OCI-LY7 (cell line): ENCODE data around the gene ZNF415.

Experiments used
- CTCF ChIP-seq: fragments of 200-600 bp; sonication (generic); conservative IDR thresholded peaks from 2 replicates; pipeline ENCODE4 v1.5.1; 2014; ENCODE audit warnings: mild to moderate bottlenecking, antibody characterized with exemption, low read length, moderate library complexity, mixed read lengths
- EZH2phosphoT487 ChIP-seq: fragments of 200-600 bp; sonication (generic); IDR thresholded peaks from 2 replicates; pipeline ENCODE4 v1.6.1; 2018; ENCODE audit warnings: low read depth, borderline replicate concordance, mild to moderate bottlenecking, mixed run types, antibody characterized with exemption, low read length, moderate library complexity, mixed read lengths

GRCh38 chr19:53177986-53178385, 45.3 kb upstream of the ZNF415 start:
- TF ChIP-seq CTCF, result no peak
- TF ChIP-seq EZH2phosphoT487, result no peak
